Measurements from ENCODE around the gene TGFBR3. TPM values are rescaled to one million over a fixed set of nuclear protein-coding genes. Genes with fewer than 3 reads are reported as not detected.

The TGFBR3 gene
- total RNA-seq, 1 donor from 2014 or later, result 2.5 TPM

- no peaks in the 10 kb centered on the region for H3K4me1 ChIP-seq (ENCODE audit: insufficient read depth, low read length)
- no peak overlapping the region for H3K4me2 ChIP-seq (ENCODE audit: low read length)
- H3K36me3 Mint-ChIP-seq (ENCODE audit: low read depth, unreplicated experiment), result peaks cover 2% of the 10 kb centered on the region
- no peaks in the 10 kb centered on the region for H3K36me3 ChIP-seq (ENCODE audit: insufficient read depth, low read length)
- H3K79me2 ChIP-seq (ENCODE audit: insufficient read depth, low read length), result no peaks in the 10 kb centered on the region
- no peaks in the 10 kb centered on the region for H3K9me3 ChIP-seq (ENCODE audit: insufficient read depth, low read depth, low read length)
- H3K4me1 Mint-ChIP-seq (ENCODE audit: low read depth, unreplicated experiment), result peaks cover 5% of the 10 kb centered on the region
- peaks cover 11% of the 10 kb centered on the region for H3K9me3 Mint-ChIP-seq (ENCODE audit: unreplicated experiment)
- no peak overlapping the region for H3K27ac Mint-ChIP-seq (ENCODE audit: unreplicated experiment)
- H2AFZ ChIP-seq (ENCODE audit: low read depth, low read length), result no peak overlapping the region
- no peak overlapping the region for H3K27ac ChIP-seq (ENCODE audit: low read depth, low read length)
- H3K4me3 ChIP-seq (ENCODE audit: insufficient read depth, low read depth, low read length), result no peak overlapping the region
- H3K27me3 Mint-ChIP-seq (ENCODE audit: low read depth, unreplicated experiment), result peaks cover 7% of the 10 kb centered on the region
- FAIRE-seq, result no peak
- H4K20me1 ChIP-seq (ENCODE audit: insufficient read depth, low read length), result no peaks in the 10 kb centered on the region
- H3K27me3 ChIP-seq (ENCODE audit: insufficient read depth, low read length), result peaks cover 6% of the 10 kb centered on the region
- no peak overlapping the region for H3K4me3 Mint-ChIP-seq (ENCODE audit: unreplicated experiment)
- no peak overlapping the region for H3K9ac ChIP-seq (ENCODE audit: low read length)
- no peak for DNase-seq (ENCODE audit: low read depth)
- TF ChIP-seq, protein P1, sequence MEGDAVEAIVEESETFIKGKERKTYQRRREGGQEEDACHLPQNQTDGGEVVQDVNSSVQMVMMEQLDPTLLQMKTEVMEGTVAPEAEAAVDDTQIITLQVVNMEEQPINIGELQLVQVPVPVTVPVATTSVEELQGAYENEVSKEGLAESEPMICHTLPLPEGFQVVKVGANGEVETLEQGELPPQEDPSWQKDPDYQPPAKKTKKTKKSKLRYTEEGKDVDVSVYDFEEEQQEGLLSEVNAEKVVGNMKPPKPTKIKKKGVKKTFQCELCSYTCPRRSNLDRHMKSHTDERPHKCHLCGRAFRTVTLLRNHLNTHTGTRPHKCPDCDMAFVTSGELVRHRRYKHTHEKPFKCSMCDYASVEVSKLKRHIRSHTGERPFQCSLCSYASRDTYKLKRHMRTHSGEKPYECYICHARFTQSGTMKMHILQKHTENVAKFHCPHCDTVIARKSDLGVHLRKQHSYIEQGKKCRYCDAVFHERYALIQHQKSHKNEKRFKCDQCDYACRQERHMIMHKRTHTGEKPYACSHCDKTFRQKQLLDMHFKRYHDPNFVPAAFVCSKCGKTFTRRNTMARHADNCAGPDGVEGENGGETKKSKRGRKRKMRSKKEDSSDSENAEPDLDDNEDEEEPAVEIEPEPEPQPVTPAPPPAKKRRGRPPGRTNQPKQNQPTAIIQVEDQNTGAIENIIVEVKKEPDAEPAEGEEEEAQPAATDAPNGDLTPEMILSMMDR (IDR thresholded peaks at IDR 0.05; ENCODE audit: insufficient read depth, low read depth, low read length), result no peak
- no peak for TF ChIP-seq EZH2 (IDR thresholded peaks at IDR 0.05; ENCODE audit: insufficient read depth, low read length)
Observed at GRCh38 chr1:91643431-91643830, 242.5 kb downstream of the TGFBR3 start.

GRCh38 chr1:91640877-91641526 lies 244.9 kb downstream of the TGFBR3 start:
- Histone ChIP-seq H3K27ac (ENCODE audit: low read depth, low read length) (no peak overlapping the region), H3K4me2 (ENCODE audit: low read length) (no peak overlapping the region), H3K27me3 (ENCODE audit: insufficient read depth, low read length) (peaks cover 6% of the 10 kb centered on the region), H3K9ac (ENCODE audit: low read length) (no peak overlapping the region), H3K4me3 (ENCODE audit: insufficient read depth, low read depth, low read length) (no peak overlapping the region), H3K4me1 (ENCODE audit: insufficient read depth, low read length) (no peaks in the 10 kb centered on the region), H4K20me1 (ENCODE audit: insufficient read depth, low read length) (no peaks in the 10 kb centered on the region), H3K9me3 (ENCODE audit: insufficient read depth, low read depth, low read length) (no peaks in the 10 kb centered on the region), H2AFZ (ENCODE audit: low read depth, low read length) (no peak overlapping the region), H3K79me2 (ENCODE audit: insufficient read depth, low read length) (no peaks in the 10 kb centered on the region), H3K36me3 (ENCODE audit: insufficient read depth, low read length) (no peaks in the 10 kb centered on the region)
- Mint-ChIP-seq H3K4me3 (ENCODE audit: unreplicated experiment) (no peak overlapping the region), H3K27ac (ENCODE audit: unreplicated experiment) (no peak overlapping the region), H3K36me3 (ENCODE audit: low read depth, unreplicated experiment) (peaks cover 2% of the 10 kb centered on the region), H3K4me1 (ENCODE audit: low read depth, unreplicated experiment) (peaks cover 5% of the 10 kb centered on the region), H3K9me3 (ENCODE audit: unreplicated experiment) (peaks cover 10% of the 10 kb centered on the region), H3K27me3 (ENCODE audit: low read depth, unreplicated experiment) (peaks cover 9% of the 10 kb centered on the region)
- DNase-seq (ENCODE audit: low read depth) (no peak), FAIRE-seq (no peak)
- TF ChIP-seq, protein P1 (IDR thresholded peaks at IDR 0.05; ENCODE audit: insufficient read depth, low read depth, low read length), result no peak
- TF ChIP-seq EZH2 (IDR thresholded peaks at IDR 0.05; ENCODE audit: insufficient read depth, low read length), result no peak

DNA sequence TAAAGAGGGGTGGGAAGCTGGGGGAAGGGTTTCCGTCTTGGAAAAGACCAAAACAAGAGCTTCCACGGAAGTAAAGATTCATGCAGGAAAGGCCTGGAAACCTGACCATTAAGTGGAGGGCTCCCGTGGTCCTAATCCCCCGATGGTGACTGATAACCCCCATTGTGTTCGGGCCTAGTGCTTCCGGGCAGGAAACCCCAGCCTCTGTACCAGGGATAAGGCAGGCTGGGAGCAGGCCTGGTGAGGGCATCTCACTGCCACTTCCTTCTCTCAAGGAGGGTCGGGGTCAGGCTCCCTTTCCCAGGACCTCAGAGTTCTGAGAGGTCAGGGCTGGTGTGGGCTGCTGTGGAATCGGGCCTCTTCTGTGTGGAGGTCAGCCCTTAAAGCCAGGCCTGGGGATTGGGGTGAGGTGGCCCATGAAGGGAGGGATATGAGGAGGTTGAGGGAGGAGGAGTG lies 248.4 kb downstream of the TGFBR3 start:
- Histone ChIP-seq H3K9ac (ENCODE audit: low read length) (no peak overlapping the region), H3K4me1 (ENCODE audit: insufficient read depth, low read length) (no peaks in the 10 kb centered on the region), H3K27me3 (ENCODE audit: insufficient read depth, low read length) (no peaks in the 10 kb centered on the region), H3K4me2 (ENCODE audit: low read length) (no peak overlapping the region), H2AFZ (ENCODE audit: low read depth, low read length) (no peak overlapping the region), H3K4me3 (ENCODE audit: insufficient read depth, low read depth, low read length) (no peak overlapping the region), H4K20me1 (ENCODE audit: insufficient read depth, low read length) (no peaks in the 10 kb centered on the region), H3K36me3 (ENCODE audit: insufficient read depth, low read length) (no peaks in the 10 kb centered on the region), H3K9me3 (ENCODE audit: insufficient read depth, low read depth, low read length) (no peaks in the 10 kb centered on the region), H3K79me2 (ENCODE audit: insufficient read depth, low read length) (no peaks in the 10 kb centered on the region), H3K27ac (ENCODE audit: low read depth, low read length) (no peak overlapping the region)
- no peak overlapping the region for H3K4me3 Mint-ChIP-seq (ENCODE audit: unreplicated experiment)
- H3K27me3 Mint-ChIP-seq (ENCODE audit: low read depth, unreplicated experiment), result peaks cover 16% of the 10 kb centered on the region
- DNase-seq (ENCODE audit: low read depth) (no peak), FAIRE-seq (no peak)
- H3K4me1 Mint-ChIP-seq (ENCODE audit: low read depth, unreplicated experiment), result no peaks in the 10 kb centered on the region
- peaks cover 10% of the 10 kb centered on the region for H3K9me3 Mint-ChIP-seq (ENCODE audit: unreplicated experiment)
- no peak for TF ChIP-seq EZH2 (IDR thresholded peaks at IDR 0.05; ENCODE audit: insufficient read depth, low read length)
- TF ChIP-seq, protein P1 (IDR thresholded peaks at IDR 0.05; ENCODE audit: insufficient read depth, low read depth, low read length), result no peak
- H3K36me3 Mint-ChIP-seq (ENCODE audit: low read depth, unreplicated experiment), result peaks cover 2% of the 10 kb centered on the region
- H3K27ac Mint-ChIP-seq (ENCODE audit: unreplicated experiment), result no peak overlapping the region

Measured in astrocyte (in vitro differentiated cells and primary cell).